B cell (primary cell): ENCODE results near the gene UCHL3.

ENCODE experiments used
- CTCF ChIP-seq: fragments of 200-600 bp; IDR thresholded peaks from one replicate; pipeline ENCODE4 v1.8.0; 2022; ENCODE audit warnings: antibody characterized with exemption, mild to moderate bottlenecking
- EZH2 ChIP-seq: IDR thresholded peaks from 2 replicates; pipeline ENCODE4 v1.6.1; 2012; ENCODE audit warnings: borderline replicate concordance, low read depth, mild to moderate bottlenecking, moderate library complexity, low read length; ENCODE audit not compliant: insufficient read depth, poor library complexity, severe bottlenecking

GRCh38 chr13:75603038-75603437 is 53.4 kb downstream of the UCHL3 start:
- no peak for TF ChIP-seq CTCF
- TF ChIP-seq EZH2: no peak
